ENCODE measurements around the gene CACNA2D3.

CACNA2D3 gene

DNA sequence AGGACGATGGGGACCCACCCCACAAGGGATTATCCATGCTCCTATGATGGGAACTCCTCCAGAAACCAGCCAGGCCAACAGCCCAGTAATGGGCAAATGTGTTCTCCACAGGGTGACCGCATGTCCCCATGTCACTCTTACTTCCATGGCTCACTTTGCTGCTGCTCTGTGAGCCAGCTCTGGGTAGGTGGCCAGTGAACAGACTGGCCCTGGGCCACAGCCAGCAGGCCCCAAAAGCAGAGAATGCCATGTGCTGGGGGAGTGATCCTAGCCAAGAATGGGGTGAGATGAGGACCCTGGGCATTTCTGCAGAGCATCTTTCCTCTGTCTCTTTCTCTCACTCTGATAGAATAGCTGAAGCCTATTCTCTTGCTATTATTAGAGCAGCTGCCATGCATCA is 414.1 kb downstream of the CACNA2D3 start:
- H3K27me3 ChIP-seq (ENCODE audit: insufficient read depth, low read depth, severe bottlenecking) = no peaks in the 10 kb centered on the region
- TF ChIP-seq, protein P1, sequence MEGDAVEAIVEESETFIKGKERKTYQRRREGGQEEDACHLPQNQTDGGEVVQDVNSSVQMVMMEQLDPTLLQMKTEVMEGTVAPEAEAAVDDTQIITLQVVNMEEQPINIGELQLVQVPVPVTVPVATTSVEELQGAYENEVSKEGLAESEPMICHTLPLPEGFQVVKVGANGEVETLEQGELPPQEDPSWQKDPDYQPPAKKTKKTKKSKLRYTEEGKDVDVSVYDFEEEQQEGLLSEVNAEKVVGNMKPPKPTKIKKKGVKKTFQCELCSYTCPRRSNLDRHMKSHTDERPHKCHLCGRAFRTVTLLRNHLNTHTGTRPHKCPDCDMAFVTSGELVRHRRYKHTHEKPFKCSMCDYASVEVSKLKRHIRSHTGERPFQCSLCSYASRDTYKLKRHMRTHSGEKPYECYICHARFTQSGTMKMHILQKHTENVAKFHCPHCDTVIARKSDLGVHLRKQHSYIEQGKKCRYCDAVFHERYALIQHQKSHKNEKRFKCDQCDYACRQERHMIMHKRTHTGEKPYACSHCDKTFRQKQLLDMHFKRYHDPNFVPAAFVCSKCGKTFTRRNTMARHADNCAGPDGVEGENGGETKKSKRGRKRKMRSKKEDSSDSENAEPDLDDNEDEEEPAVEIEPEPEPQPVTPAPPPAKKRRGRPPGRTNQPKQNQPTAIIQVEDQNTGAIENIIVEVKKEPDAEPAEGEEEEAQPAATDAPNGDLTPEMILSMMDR (IDR thresholded peaks at IDR 0.05; ENCODE audit: low read depth, low read length) = no peak

DNA sequence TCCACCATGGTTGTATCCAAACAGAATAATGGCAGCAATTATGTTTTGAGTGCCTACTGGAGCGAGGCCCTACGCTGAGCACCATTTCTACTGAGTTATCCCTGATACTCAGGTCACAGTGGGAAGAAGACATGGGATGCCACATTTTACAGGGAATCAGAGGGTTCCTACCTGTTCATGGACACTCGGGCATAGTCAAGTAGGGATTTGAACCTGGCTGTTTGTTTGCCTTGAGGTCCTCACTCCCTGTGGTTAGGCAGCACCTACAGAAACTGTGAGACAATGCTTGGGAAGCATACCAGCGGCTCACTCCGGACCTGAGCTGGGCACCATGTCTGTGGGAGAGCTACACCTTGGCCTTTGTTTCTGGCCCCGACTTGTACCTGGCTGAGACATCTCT is 415.2 kb downstream of the CACNA2D3 start:
- no peaks in the 10 kb centered on the region for H3K27me3 ChIP-seq (ENCODE audit: insufficient read depth, low read depth, severe bottlenecking)
- no peak overlapping the region for H3K27ac ChIP-seq
- no peaks in the 10 kb centered on the region for H3K9me3 ChIP-seq (ENCODE audit: severe bottlenecking)
- TF ChIP-seq, protein P1 (IDR thresholded peaks at IDR 0.05; ENCODE audit: low read depth, low read length) = no peak
- DNase-seq = no peak
- no peaks in the 10 kb centered on the region for H3K36me3 ChIP-seq
- H3K4me3 ChIP-seq (ENCODE audit: low read depth, low read length) = no peak overlapping the region

More for the DNA sequence above, 414.1 kb downstream of the CACNA2D3 start:
- Histone ChIP-seq H3K4me3 (ENCODE audit: low read depth, low read length) (no peak overlapping the region), H3K27ac (no peak overlapping the region), H3K9me3 (ENCODE audit: severe bottlenecking) (no peaks in the 10 kb centered on the region), H3K36me3 (no peaks in the 10 kb centered on the region)
- no peak for DNase-seq

DNA sequence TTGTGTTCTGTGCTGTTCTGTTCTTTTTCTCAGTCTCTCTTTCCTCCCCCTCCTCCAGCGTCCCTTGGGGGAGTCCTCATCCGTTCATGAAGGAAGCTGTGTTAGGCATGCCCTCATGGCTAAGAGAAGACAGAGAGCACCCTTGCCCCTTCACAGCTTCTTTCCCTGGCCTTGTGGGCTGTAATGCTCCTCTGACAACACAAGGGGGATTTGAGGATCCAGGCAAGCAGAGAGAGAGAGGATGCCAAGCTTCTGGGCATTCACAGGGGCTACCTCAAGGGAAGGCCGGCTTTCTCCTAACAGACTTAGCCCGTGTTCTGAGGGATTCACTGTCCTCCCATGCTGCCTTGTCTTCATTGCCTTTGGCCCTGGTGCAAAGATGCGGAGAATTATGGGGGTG is 416.0 kb downstream of the CACNA2D3 start:
- DNase-seq = peak; percentile 38
- no peaks in the 10 kb centered on the region for H3K9me3 ChIP-seq (ENCODE audit: severe bottlenecking)
- no peaks in the 10 kb centered on the region for H3K36me3 ChIP-seq
- H3K27ac ChIP-seq = no peak overlapping the region
- H3K27me3 ChIP-seq (ENCODE audit: insufficient read depth, low read depth, severe bottlenecking) = no peaks in the 10 kb centered on the region
- TF ChIP-seq, protein P1 (IDR thresholded peaks at IDR 0.05; ENCODE audit: low read depth, low read length) = peak; percentile 70
- no peak overlapping the region for H3K4me3 ChIP-seq (ENCODE audit: low read depth, low read length)

GRCh38 chr3:54541369-54541768 is 419.0 kb downstream of the CACNA2D3 start:
- H3K36me3 ChIP-seq = no peaks in the 10 kb centered on the region
- DNase-seq = no peak
- H3K27ac ChIP-seq = no peak overlapping the region
- no peaks in the 10 kb centered on the region for H3K9me3 ChIP-seq (ENCODE audit: severe bottlenecking)
- H3K4me3 ChIP-seq (ENCODE audit: low read depth, low read length) = no peak overlapping the region
- no peaks in the 10 kb centered on the region for H3K27me3 ChIP-seq (ENCODE audit: insufficient read depth, low read depth, severe bottlenecking)
- TF ChIP-seq, protein P1 (IDR thresholded peaks at IDR 0.05; ENCODE audit: low read depth, low read length) = no peak

DNA sequence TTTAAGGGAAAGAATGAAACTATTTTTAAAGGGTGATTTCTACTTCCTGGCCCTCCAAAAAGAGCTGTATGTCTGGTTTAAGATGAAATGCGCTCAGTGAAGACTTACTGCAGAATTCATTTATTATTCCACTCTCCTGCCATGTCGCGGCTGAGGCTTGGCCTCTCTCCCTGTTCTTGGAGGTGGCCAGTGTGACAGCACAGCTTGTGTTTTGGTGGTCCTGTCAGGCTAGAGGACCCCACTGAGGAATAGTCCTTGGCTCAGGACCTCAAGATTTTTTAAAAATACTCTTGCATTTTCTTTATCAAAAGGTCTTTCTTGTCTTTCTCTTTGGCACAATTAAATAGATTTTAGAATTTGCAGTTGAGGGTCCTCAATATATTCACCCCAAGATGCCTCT is 421.1 kb downstream of the CACNA2D3 start:
- TF ChIP-seq, protein P1 (IDR thresholded peaks at IDR 0.05; ENCODE audit: low read depth, low read length) = no peak
- Histone ChIP-seq H3K4me3 (ENCODE audit: low read depth, low read length) (no peak overlapping the region), H3K36me3 (no peaks in the 10 kb centered on the region), H3K9me3 (ENCODE audit: severe bottlenecking) (no peaks in the 10 kb centered on the region), H3K27ac (no peak overlapping the region), H3K27me3 (ENCODE audit: insufficient read depth, low read depth, severe bottlenecking) (no peaks in the 10 kb centered on the region)
- DNase-seq = no peak

GRCh38 chr3:54547051-54547450 is 424.7 kb downstream of the CACNA2D3 start:
- Histone ChIP-seq H3K27me3 (ENCODE audit: insufficient read depth, low read depth, severe bottlenecking) (no peaks in the 10 kb centered on the region), H3K27ac (no peak overlapping the region), H3K9me3 (ENCODE audit: severe bottlenecking) (no peaks in the 10 kb centered on the region), H3K4me3 (ENCODE audit: low read depth, low read length) (no peak overlapping the region), H3K36me3 (no peaks in the 10 kb centered on the region)
- TF ChIP-seq, protein P1 (IDR thresholded peaks at IDR 0.05; ENCODE audit: low read depth, low read length) = no peak
- no peak for DNase-seq

Data from WERI-Rb-1 (cell line).